IPS-20b (cell line): Measurements from ENCODE around the gene RIMBP2.

Experiments
- H3K27ac ChIP-seq: one replicate; pipeline ENCODE4 v1.5.1; 2013; ENCODE audit warnings: low read length
- H3K27me3 ChIP-seq: 2 replicates; pipeline ENCODE4 v1.6.1; 2013; ENCODE audit warnings: mild to moderate bottlenecking, low read length, inconsistent platforms; ENCODE audit not compliant: insufficient read depth
- H3K36me3 ChIP-seq: 2 replicates; pipeline ENCODE4 v1.6.1; 2013; ENCODE audit warnings: low read depth, mild to moderate bottlenecking, inconsistent platforms, low read length, moderate library complexity; ENCODE audit not compliant: insufficient read depth
- H3K4me1 ChIP-seq: 2 replicates; pipeline ENCODE4 v1.6.1; 2013; ENCODE audit warnings: mild to moderate bottlenecking, control low read depth, inconsistent platforms, low read length, moderate library complexity; ENCODE audit not compliant: insufficient read depth
- H3K4me3 ChIP-seq: 2 replicates; pipeline ENCODE4 v1.5.1; 2013; ENCODE audit warnings: mild to moderate bottlenecking, low read length, inconsistent platforms
- H3K9ac ChIP-seq: 2 replicates; pipeline ENCODE4 v1.6.1; 2013; ENCODE audit warnings: low read depth, mild to moderate bottlenecking, inconsistent platforms, low read length, moderate library complexity
- H3K9me3 ChIP-seq: 2 replicates; pipeline ENCODE4 v1.6.1; 2013; ENCODE audit warnings: mild to moderate bottlenecking, low read depth, low read length, inconsistent platforms; ENCODE audit not compliant: insufficient read depth

The RIMBP2 gene

GRCh38 chr12:130634866-130635265, 81.2 kb downstream of the RIMBP2 start:
- no peak overlapping the region for H3K27ac ChIP-seq
- no peaks in the 10 kb centered on the region for H3K9me3 ChIP-seq
- H3K27me3 ChIP-seq, result peaks cover 30% of the 10 kb centered on the region; the same call in 1 of the 2 replicates
- no peaks in the 10 kb centered on the region for H3K36me3 ChIP-seq
- peaks cover 18% of the 10 kb centered on the region; the same call in 1 of the 2 replicates for H3K4me1 ChIP-seq
- no peak overlapping the region for H3K4me3 ChIP-seq
- H3K9ac ChIP-seq, result no peak overlapping the region

DNA sequence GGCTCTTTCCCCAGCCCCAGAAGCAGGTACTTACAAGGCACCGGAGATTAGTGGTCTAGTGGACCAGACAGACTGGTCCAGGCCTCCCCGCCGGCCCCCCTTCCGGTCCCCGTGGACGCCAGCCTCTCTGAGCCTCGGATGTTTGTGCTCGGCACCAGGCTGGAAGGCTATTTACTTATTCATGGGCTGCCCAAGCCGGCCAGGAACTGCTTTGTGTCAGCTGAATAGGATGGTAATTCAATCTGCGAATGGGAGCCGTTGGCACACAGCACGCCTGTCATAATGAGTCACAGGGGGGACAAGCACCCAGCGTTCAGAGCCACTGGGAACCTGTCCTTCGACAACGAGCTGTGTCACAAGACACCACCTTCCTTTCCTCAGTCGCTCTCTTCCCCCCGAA, 82.3 kb downstream of the RIMBP2 start:
- no peak overlapping the region for H3K27ac ChIP-seq
- H3K27me3 ChIP-seq, result peaks cover 30% of the 10 kb centered on the region; the same call in 1 of the 2 replicates
- H3K4me1 ChIP-seq, result peaks cover 18% of the 10 kb centered on the region; the same call in 1 of the 2 replicates

GRCh38 chr12:130632642-130633041, 83.5 kb downstream of the RIMBP2 start:
- Histone ChIP-seq H3K36me3 (no peaks in the 10 kb centered on the region), H3K4me1 (peaks cover 18% of the 10 kb centered on the region; the same call in 1 of the 2 replicates), H3K27ac (no peak overlapping the region), H3K9me3 (no peaks in the 10 kb centered on the region), H3K9ac (no peak overlapping the region), H3K27me3 (peaks cover 30% of the 10 kb centered on the region; the same call in 1 of the 2 replicates), H3K4me3 (no peak overlapping the region)

More for the DNA sequence above, 82.3 kb downstream of the RIMBP2 start:
- Histone ChIP-seq H3K36me3 (no peaks in the 10 kb centered on the region), H3K9me3 (no peaks in the 10 kb centered on the region), H3K9ac (peak overlapping the region; percentile 45; the same call in 1 of the 2 replicates), H3K4me3 (peak overlapping the region; percentile 53; the same call in 1 of the 2 replicates)

GRCh38 chr12:130628304-130628703, 87.8 kb downstream of the RIMBP2 start:
- H3K4me1 ChIP-seq, result peaks cover 9% of the 10 kb centered on the region; the same call in 1 of the 2 replicates
- H3K9ac ChIP-seq, result no peak overlapping the region
- H3K27ac ChIP-seq, result no peak overlapping the region
- no peaks in the 10 kb centered on the region for H3K9me3 ChIP-seq
- H3K4me3 ChIP-seq, result no peak overlapping the region
- no peaks in the 10 kb centered on the region for H3K36me3 ChIP-seq
- peaks cover 9% of the 10 kb centered on the region; the same call in 1 of the 2 replicates for H3K27me3 ChIP-seq

- 0 out of 2 replicates have a peak, but pooled peaks cover 4% of the 10 kb centered on the region for H3K9me3 ChIP-seq
- H3K27ac ChIP-seq, result no peak overlapping the region
- no peaks in the 10 kb centered on the region for H3K36me3 ChIP-seq
- H3K9ac ChIP-seq, result no peak overlapping the region
- H3K4me1 ChIP-seq, result no peaks in the 10 kb centered on the region
- H3K4me3 ChIP-seq, result no peak overlapping the region
- no peaks in the 10 kb centered on the region for H3K27me3 ChIP-seq
These were observed 88.9 kb downstream of the RIMBP2 start for GRCh38 chr12:130627175-130627574.

GRCh38 chr12:130626601-130627000, 89.5 kb downstream of the RIMBP2 start:
- Histone ChIP-seq H3K9ac (no peak overlapping the region), H3K36me3 (no peaks in the 10 kb centered on the region), H3K27ac (no peak overlapping the region), H3K4me3 (no peak overlapping the region), H3K27me3 (no peaks in the 10 kb centered on the region), H3K9me3 (0 out of 2 replicates have a peak, but pooled peaks cover 4% of the 10 kb centered on the region), H3K4me1 (no peaks in the 10 kb centered on the region)

DNA sequence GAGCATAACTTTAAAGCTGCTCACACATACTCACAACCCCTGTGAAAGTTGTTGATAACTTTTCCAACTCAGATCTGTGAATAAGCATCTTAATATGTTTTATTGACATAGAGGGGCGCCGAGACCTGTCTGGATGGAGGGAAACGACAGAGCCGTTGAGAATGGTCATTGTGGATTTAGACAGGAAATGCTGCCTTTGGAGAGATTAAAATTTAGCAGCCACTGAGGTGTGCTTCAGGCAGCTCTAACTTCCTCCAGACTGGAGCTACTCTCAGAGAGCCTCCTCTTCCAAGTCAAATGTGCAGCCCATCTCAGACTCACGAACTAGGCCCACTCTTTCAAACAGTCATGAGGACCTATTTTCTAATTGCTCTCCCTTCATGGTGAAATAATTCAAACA, 90.9 kb downstream of the RIMBP2 start:
- no peak overlapping the region for H3K4me3 ChIP-seq
- H3K9ac ChIP-seq, result no peak overlapping the region
- H3K9me3 ChIP-seq, result 0 out of 2 replicates have a peak, but pooled peaks cover 4% of the 10 kb centered on the region
- H3K27ac ChIP-seq, result no peak overlapping the region
- no peaks in the 10 kb centered on the region for H3K36me3 ChIP-seq
- H3K4me1 ChIP-seq, result no peaks in the 10 kb centered on the region
- no peaks in the 10 kb centered on the region for H3K27me3 ChIP-seq

GRCh38 chr12:130622803-130623202, 93.3 kb downstream of the RIMBP2 start:
- H3K36me3 ChIP-seq, result no peaks in the 10 kb centered on the region

DNA sequence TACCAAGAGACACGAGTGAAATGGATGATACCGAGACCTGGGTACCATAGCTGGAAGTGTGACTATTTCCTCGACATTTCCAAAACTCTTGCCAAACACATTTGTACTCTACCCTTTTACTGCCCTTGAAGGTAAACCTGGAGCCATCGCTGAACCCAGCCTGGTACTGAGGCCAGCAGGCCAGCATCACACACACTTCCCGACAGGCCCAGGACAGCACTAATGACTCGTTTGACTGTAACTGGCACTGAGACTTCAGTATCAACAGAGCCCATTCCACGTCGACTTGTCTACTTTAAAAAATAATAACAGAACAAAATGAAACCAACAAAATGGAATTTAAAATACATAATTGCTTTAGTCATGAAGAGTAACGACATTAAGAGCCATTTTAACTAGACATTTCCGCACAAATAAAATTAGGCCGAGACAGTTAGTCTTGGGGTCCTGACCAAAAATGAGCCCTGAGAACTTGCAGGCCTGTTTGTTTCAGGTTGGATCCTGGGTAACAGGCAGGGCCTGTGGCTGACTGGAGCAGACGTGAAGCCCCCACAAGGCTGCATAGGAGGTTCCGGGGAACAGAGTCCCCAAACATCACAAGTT, 94.3 kb downstream of the RIMBP2 start:
- no peaks in the 10 kb centered on the region for H3K27me3 ChIP-seq
- no peaks in the 10 kb centered on the region for H3K36me3 ChIP-seq
- H3K4me3 ChIP-seq, result no peak overlapping the region
- H3K4me1 ChIP-seq, result no peaks in the 10 kb centered on the region
- H3K9ac ChIP-seq, result no peak overlapping the region
- 0 out of 2 replicates have a peak, but pooled peaks cover 4% of the 10 kb centered on the region for H3K9me3 ChIP-seq
- H3K27ac ChIP-seq, result no peak overlapping the region

More at GRCh38 chr12:130622803-130623202, 93.3 kb downstream of the RIMBP2 start:
- H3K9ac ChIP-seq, result no peak overlapping the region
- no peak overlapping the region for H3K27ac ChIP-seq
- H3K4me1 ChIP-seq, result no peaks in the 10 kb centered on the region
- no peaks in the 10 kb centered on the region for H3K27me3 ChIP-seq
- H3K9me3 ChIP-seq, result 0 out of 2 replicates have a peak, but pooled peaks cover 4% of the 10 kb centered on the region
- no peak overlapping the region for H3K4me3 ChIP-seq

- Histone ChIP-seq H3K36me3 (no peaks in the 10 kb centered on the region), H3K9me3 (0 out of 2 replicates have a peak, but pooled peaks cover 4% of the 10 kb centered on the region), H3K27ac (no peak overlapping the region), H3K9ac (no peak overlapping the region), H3K4me1 (no peaks in the 10 kb centered on the region), H3K4me3 (no peak overlapping the region), H3K27me3 (no peaks in the 10 kb centered on the region)
These were observed 95.3 kb downstream of the RIMBP2 start for GRCh38 chr12:130620756-130621155.

DNA sequence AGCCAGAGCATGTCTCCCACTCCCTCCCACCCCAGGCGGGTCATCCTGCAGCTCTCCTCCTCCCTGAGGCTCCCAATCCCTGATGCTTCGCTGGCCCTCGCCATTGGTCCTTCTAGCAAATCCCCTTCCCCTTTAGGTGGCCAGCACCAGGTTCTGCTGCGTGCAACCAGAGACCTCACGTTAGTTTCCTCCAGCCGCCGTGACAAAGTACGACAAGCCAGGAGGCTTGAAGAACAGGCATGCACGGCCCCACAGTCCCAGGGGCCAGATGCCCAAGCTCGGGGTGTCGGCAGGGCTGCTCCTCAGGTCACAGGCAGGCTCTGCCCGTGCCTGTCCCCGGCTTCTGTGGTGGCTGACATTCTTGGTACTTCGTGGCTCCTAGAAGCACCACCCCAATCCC, 95.8 kb downstream of the RIMBP2 start:
- Histone ChIP-seq H3K27ac (no peak overlapping the region), H3K4me3 (no peak overlapping the region), H3K27me3 (no peaks in the 10 kb centered on the region), H3K9me3 (0 out of 2 replicates have a peak, but pooled peaks cover 4% of the 10 kb centered on the region), H3K9ac (no peak overlapping the region), H3K4me1 (no peaks in the 10 kb centered on the region), H3K36me3 (no peaks in the 10 kb centered on the region)

GRCh38 chr12:130619385-130620001, 96.6 kb downstream of the RIMBP2 start:
- H3K27ac ChIP-seq, result no peak overlapping the region
- H3K9me3 ChIP-seq, result 0 out of 2 replicates have a peak, but pooled peaks cover 4% of the 10 kb centered on the region
- no peaks in the 10 kb centered on the region for H3K27me3 ChIP-seq
- H3K36me3 ChIP-seq, result no peaks in the 10 kb centered on the region
- H3K4me3 ChIP-seq, result no peak overlapping the region
- no peaks in the 10 kb centered on the region for H3K4me1 ChIP-seq
- H3K9ac ChIP-seq, result no peak overlapping the region
